H1 (cell line): ENCODE results near the gene IPO7. TPM values are rescaled to one million over a fixed set of nuclear protein-coding genes. Genes with fewer than 3 reads are reported as not detected.

Experiments
- CTCF ChIA-PET: fragments of 300-600 bp; sonication (Branson Sonifier 250); formaldehyde crosslinking; loops from one replicate; lab custom pipeline; 2021; ENCODE audit not compliant: partially characterized antibody; lab: Charles Lee
- POLR2A ChIA-PET: fragments of 300-600 bp; sonication (Branson Sonifier 250); formaldehyde crosslinking; loops from one replicate; lab custom pipeline; 2021; ENCODE audit warnings: inconsistent platforms; ENCODE audit not compliant: partially characterized antibody; lab: Charles Lee
- DNase-seq, 2 experiments: peaks; one replicate each; pipeline versions ENCODE4 v3.0.0 to v3.0.0-alpha.2; 2010 to 2022; ENCODE audit warnings: low spot score in 2 of 2, low read depth in 1 of 2, mixed read lengths in 1 of 2
- FAIRE-seq: peaks from 2 replicates; lab custom pipeline; 2011; peaks lifted over from hg19 to GRCh38; lab: Jason Lieb, UNC
- H2AFZ ChIP-seq: 2 replicates; pipeline ENCODE4 v1.8.1; 2012; ENCODE audit warnings: low read length, inconsistent platforms
- H2AK5ac ChIP-seq: 2 replicates; pipeline ENCODE4 v1.6.1; 2013; ENCODE audit warnings: low read depth, low read length
- H2BK120ac ChIP-seq: replicated peaks from 2 replicates; pipeline ENCODE3; 2013; ENCODE audit warnings: low read depth, low read length, inconsistent platforms
- H2BK12ac ChIP-seq: 2 replicates; pipeline ENCODE4 v1.6.1; 2013; ENCODE audit warnings: low read depth, low read length
- H2BK15ac ChIP-seq: 2 replicates; pipeline ENCODE4 v1.6.1; 2013; ENCODE audit warnings: low read length
- H2BK20ac ChIP-seq: 2 replicates; pipeline ENCODE4 v1.6.1; 2013; ENCODE audit warnings: low read length
- H2BK5ac ChIP-seq: 2 replicates; pipeline ENCODE4 v1.6.1; 2013; ENCODE audit warnings: low read depth, low read length
- H3K14ac ChIP-seq: 2 replicates; pipeline ENCODE4 v1.6.1; 2013; ENCODE audit warnings: inconsistent platforms; ENCODE audit not compliant: insufficient read length
- H3K18ac ChIP-seq: 2 replicates; pipeline ENCODE4 v1.6.1; 2013; ENCODE audit warnings: low read length; ENCODE audit errors: extremely low read depth
- H3K23ac ChIP-seq: 2 replicates; pipeline ENCODE4 v1.6.1; 2013; ENCODE audit warnings: inconsistent platforms; ENCODE audit not compliant: insufficient read length
- H3K23me2 ChIP-seq: 2 replicates; pipeline ENCODE4 v1.6.1; 2013; ENCODE audit warnings: low read depth, low read length
- H3K27ac ChIP-seq: 2 replicates; pipeline ENCODE4 v1.6.1; 2011; ENCODE audit warnings: low read depth, low read length, inconsistent platforms
- H3K27me3 ChIP-seq, 4 experiments: replicated peaks in 1 of 4; 1 replicate in 1 of 4; 2 replicates in 3 of 4; pipeline versions ENCODE4 v1.6.1 to v1.8.1; 2011 to 2013; ENCODE audit warnings: low read length in 3 of 4, mild to moderate bottlenecking in 3 of 4, inconsistent platforms in 2 of 4, mixed read lengths in 2 of 4, moderate library complexity in 1 of 4; ENCODE audit not compliant: control insufficient read depth in 3 of 4, insufficient read depth in 3 of 4; ENCODE audit errors: extremely low read depth in 1 of 4
- H3K36me3 ChIP-seq, 4 experiments: 2 replicates each; pipeline versions ENCODE4 v1.6.1 to v1.8.1; 2011 to 2013; ENCODE audit warnings: mild to moderate bottlenecking in 4 of 4, low read length in 3 of 4, moderate library complexity in 2 of 4, control low read depth in 1 of 4, inconsistent platforms in 1 of 4; ENCODE audit not compliant: insufficient read depth in 4 of 4, control insufficient read depth in 2 of 4
- H3K4ac ChIP-seq: replicated peaks from 2 replicates; pipeline ENCODE3; 2013; ENCODE audit warnings: low read length, low read depth, mixed read lengths, inconsistent platforms; ENCODE audit not compliant: insufficient read length
- H3K4me1 ChIP-seq, 4 experiments: replicated peaks in 1 of 4; 1 replicate in 1 of 4; 2 replicates in 3 of 4; pipeline versions ENCODE4 v1.6.1 to v1.8.1; 2011 to 2013; ENCODE audit warnings: low read length in 3 of 4, inconsistent platforms in 2 of 4, mixed read lengths in 1 of 4; ENCODE audit not compliant: insufficient read depth in 4 of 4, control insufficient read depth in 3 of 4
- H3K4me2 ChIP-seq, 2 experiments: 2 replicates each; pipeline versions ENCODE4 v1.6.1 to v1.8.1; 2011 to 2013; ENCODE audit warnings: low read depth in 2 of 2, low read length in 2 of 2, control low read depth in 1 of 2, inconsistent platforms in 1 of 2, mild to moderate bottlenecking in 1 of 2; ENCODE audit not compliant: insufficient read depth in 1 of 2
- H3K4me3 ChIP-seq, 4 experiments: fragments of 200-600, 300-600 bp in 1 of 4; sonication (generic), shearing (Covaris generic), sonication (Bioruptor Twin) in 1 of 4; 2 replicates each; pipeline versions ENCODE4 v1.5.1 to v1.8.1; 2011 to 2016; ENCODE audit warnings: low read length in 4 of 4, low read depth in 3 of 4, control low read depth in 2 of 4, inconsistent platforms in 2 of 4, mild to moderate bottlenecking in 2 of 4, mixed read lengths in 1 of 4, moderate library complexity in 1 of 4; ENCODE audit not compliant: insufficient read depth in 2 of 4; ENCODE audit errors: extremely low read depth in 1 of 4
- H3K56ac ChIP-seq: replicated peaks from 2 replicates; pipeline ENCODE3; 2013; ENCODE audit warnings: low read depth, mild to moderate bottlenecking, mixed read lengths, low read length, inconsistent platforms; ENCODE audit not compliant: insufficient read length
- H3K79me1 ChIP-seq: 2 replicates; pipeline ENCODE4 v1.6.1; 2013; ENCODE audit warnings: low read depth, low read length, control low read depth
- H3K79me2 ChIP-seq, 2 experiments: 2 replicates each; pipeline versions ENCODE4 v1.6.1 to v1.8.1; 2012 to 2013; ENCODE audit warnings: low read length in 2 of 2, mild to moderate bottlenecking in 2 of 2, inconsistent platforms in 1 of 2; ENCODE audit not compliant: insufficient read depth in 2 of 2, control insufficient read depth in 1 of 2
- H3K9ac ChIP-seq, 4 experiments: replicated peaks in 1 of 4; 1 replicate in 1 of 4; 2 replicates in 3 of 4; pipeline versions ENCODE4 v1.6.1 to v1.8.1; 2011 to 2013; ENCODE audit warnings: low read depth in 3 of 4, low read length in 3 of 4, control low read depth in 2 of 4, mild to moderate bottlenecking in 2 of 4, moderate library complexity in 2 of 4, inconsistent platforms in 1 of 4; ENCODE audit errors: extremely low read depth in 1 of 4
- H3K9me3 ChIP-seq, 2 experiments: 2 replicates each; pipeline versions ENCODE4 v1.6.1 to v1.8.1; 2012 to 2013; ENCODE audit warnings: mild to moderate bottlenecking in 2 of 2, moderate library complexity in 2 of 2, control low read depth in 1 of 2, inconsistent platforms in 1 of 2, low read depth in 1 of 2, low read length in 1 of 2, mixed read lengths in 1 of 2; ENCODE audit not compliant: insufficient read depth in 2 of 2
- H4K20me1 ChIP-seq, 2 experiments: replicated peaks in 1 of 2; 2 replicates each; pipeline versions ENCODE3 to v1.8.1; 2011 to 2013; ENCODE audit warnings: inconsistent platforms in 2 of 2, low read length in 2 of 2, mild to moderate bottlenecking in 1 of 2; ENCODE audit not compliant: insufficient read depth in 2 of 2, control insufficient read depth in 1 of 2
- H4K5ac ChIP-seq: 2 replicates; pipeline ENCODE4 v1.6.1; 2013; ENCODE audit warnings: low read length, low read depth, mixed read lengths, inconsistent platforms; ENCODE audit not compliant: insufficient read length
- H4K8ac ChIP-seq: 2 replicates; pipeline ENCODE4 v1.8.0; 2013; ENCODE audit warnings: mild to moderate bottlenecking, moderate library complexity, low read length, inconsistent platforms; ENCODE audit not compliant: insufficient read depth; ENCODE audit errors: extremely low read depth
- H4K91ac ChIP-seq: replicated peaks from 2 replicates; pipeline ENCODE3; 2013; ENCODE audit warnings: low read length, mixed read lengths, inconsistent platforms; ENCODE audit not compliant: insufficient read length
- BCL11A ChIP-seq, 2 experiments: IDR thresholded peaks; one replicate each; pipeline ENCODE4 v1.6.1; 2011; ENCODE audit warnings: low read depth in 2 of 2, low read length in 2 of 2, mild to moderate bottlenecking in 2 of 2
- BRCA1 ChIP-seq: IDR thresholded peaks from 2 replicates; pipeline ENCODE4 v1.6.1; 2012; ENCODE audit warnings: low read depth, low read length, improper control_type of control experiment
- CBX5 ChIP-seq: fragments of 300-800, 300-1000 bp; sonication (generic); IDR thresholded peaks from 2 replicates; pipeline ENCODE4 v1.7.1; 2016; ENCODE audit warnings: antibody characterized with exemption, low read length, low read depth
- JUN ChIP-seq: IDR thresholded peaks from 2 replicates; pipeline ENCODE4 v1.6.1; 2011; ENCODE audit warnings: low read depth, mild to moderate bottlenecking, improper control_type of control experiment, low read length
- SIN3A ChIP-seq, 2 experiments: IDR thresholded peaks in 1 of 2; conservative IDR thresholded peaks in 1 of 2; 2 replicates each; pipeline ENCODE4 v1.6.1; 2011 to 2012; ENCODE audit warnings: low read length in 2 of 2, improper control_type of control experiment in 1 of 2, low read depth in 1 of 2, mild to moderate bottlenecking in 1 of 2
- SIX5 ChIP-seq: IDR thresholded peaks from 2 replicates; pipeline ENCODE4 v1.6.1; 2011; ENCODE audit warnings: mild to moderate bottlenecking, low read depth, low read length
- USF2 ChIP-seq: IDR thresholded peaks from 2 replicates; pipeline ENCODE4 v1.6.1; 2011; ENCODE audit warnings: low read length, improper control_type of control experiment
- WGBS, 2 experiments: shearing (Covaris generic) in 1 of 2; methylation state at CpG; one replicate each; pipeline versions ENCODE4 v1.1.6 to v1.1.7; 2013 to 2015; ENCODE audit warnings: low lambda C conversion rate in 2 of 2, mixed read lengths in 2 of 2, inconsistent platforms in 1 of 2, low coverage in 1 of 2, missing lambda C conversion rate in 1 of 2; ENCODE audit not compliant: insufficient replicate concordance in 2 of 2, insufficient coverage in 1 of 2, insufficient read length in 1 of 2; ENCODE audit errors: extremely low coverage in 1 of 2, missing lambda C conversion rate in 1 of 2; 5-methylcytosine and 5-hydroxymethylcytosine counted together
- polyA plus RNA-seq, 7 experiments: library from polyadenylated mRNA; depleted of rRNA in 3 of 7; stranded (reverse) in 5 of 7; unstranded in 2 of 7; fragments of >200 nt in 5 of 7; fragments of 200-250 nt in 2 of 7; gene quantifications; 1 replicate in 5 of 7; 2 replicates in 1 of 7; 4 replicates in 1 of 7; pipeline versions ENCODE4 v1.2.1 to v1.2.3, GENCODE V29; 2011 to 2013; ENCODE audit warnings: missing spikeins in 2 of 7, mixed read lengths in 2 of 7
- total RNA-seq: library from RNA; stranded (reverse); fragmentation: NEBNext Ultra II Directional; extraction: Animal tissue kit (Norgen Biotek cat#: 25700); gene quantifications from 2 replicates; pipeline ENCODE4 v1.2.1, GENCODE V29; 2021

IPO7 gene
- total and polyA plus RNA-seq, 2 of the 8 experiments (the other 6 are each of a cell fraction or from before 2014, with no cell fraction given) = 45.9 to 259 TPM

GRCh38 chr11:9396310-9396709 lies 11.9 kb downstream of the IPO7 start:
- Histone ChIP-seq H2BK15ac (no peak overlapping the region), H3K23ac (no peak overlapping the region), H2BK5ac (no peak overlapping the region), H3K56ac (no peak overlapping the region), H3K36me3 (peaks cover 0 to 15% (median 1%) of the 10 kb centered on the region in 4 experiments; a peak in 3 of 8 replicates), H3K14ac (no peak overlapping the region), H4K20me1 (peaks cover 25 to 38% of the 10 kb centered on the region in 2 experiments), H3K79me1 (0 out of 2 replicates have a peak, but pooled peaks cover 2% of the 10 kb centered on the region), H3K23me2 (no peaks in the 10 kb centered on the region), H2AK5ac (no peak overlapping the region), H2BK120ac (no peak overlapping the region), H4K91ac (no peak overlapping the region), H3K4me1 (peaks cover 0 to 3% (median under 1%) of the 10 kb centered on the region in 4 experiments; a peak in 2 of 7 replicates), H2BK12ac (no peak overlapping the region)
- no peak for FAIRE-seq
- 95% methylated on average over 10 of the region's 10 CpGs; no CpG with 5 or more reads in 1 of the 2 experiments for WGBS, 2 experiments
- no peak for TF ChIP-seq JUN
- no peak for TF ChIP-seq SIN3A (conservative IDR thresholded peaks at IDR 0.05 in 1 of 2, IDR thresholded peaks at IDR 0.05 in 1 of 2; ENCODE audit: low read depth in 1 of 2, low read length in 2 of 2)
- no peak for TF ChIP-seq CBX5
- no peak for TF ChIP-seq BCL11A (IDR thresholded peaks at IDR 0.05; ENCODE audit: low read depth in 2 of 2, low read length in 2 of 2)
- TF ChIP-seq SIX5 = no peak
- no peak for TF ChIP-seq BRCA1
- no peak for TF ChIP-seq USF2
- TF ChIP-seq, all 59 proteins: peak for 0
- H2BK20ac ChIP-seq = no peak overlapping the region
- ChIA-PET POLR2A (interaction anchor here (1.3 to 6.8 kb wide), 2 partner anchors 9 to 30 kb away, joined by 3 to 71 read pairs; partner anchors contain the start of gene IPO7), CTCF (interaction anchor here (0.6 to 3.4 kb wide), 2 partner anchors 11 to 138 kb away, joined by 3 to 13 read pairs; partner anchors contain the start of gene IPO7)
- no peak overlapping the region for H3K4me2 ChIP-seq
- H3K79me2 ChIP-seq = peaks cover 73 to 98% of the 10 kb centered on the region in 2 experiments
- H3K4me3 ChIP-seq = no peak overlapping the region
- no peak overlapping the region for H2AFZ ChIP-seq
- no peak overlapping the region for H4K8ac ChIP-seq
- DNase-seq = no peak
- H3K27me3 ChIP-seq = no peaks in the 10 kb centered on the region
- no peak overlapping the region for H3K4ac ChIP-seq
- no peak overlapping the region for H3K18ac ChIP-seq
- H4K5ac ChIP-seq = no peak overlapping the region
- H3K9ac ChIP-seq = no peak overlapping the region
- H3K9me3 ChIP-seq = no peaks in the 10 kb centered on the region
- no peak overlapping the region for H3K27ac ChIP-seq
